Keratinocyte (primary cell): ENCODE data around the gene EPHA6. TPM values are rescaled to one million over a fixed set of nuclear protein-coding genes. Genes with fewer than 3 reads are reported as not detected.

Experiments
- DNase-seq: peaks from one replicate; pipeline ENCODE4 v3.0.0-alpha.2; 2011; ENCODE audit warnings: low read depth, missing footprints, low spot score
- FAIRE-seq: peaks from 2 replicates; lab custom pipeline; 2011; peaks lifted over from hg19 to GRCh38; lab: Jason Lieb, UNC
- H2AFZ ChIP-seq: 2 replicates; pipeline ENCODE4 v1.6.0; 2012; ENCODE audit warnings: low read length, control low read depth, inconsistent platforms; ENCODE audit not compliant: control insufficient read depth
- H3K27ac ChIP-seq: 2 replicates; pipeline ENCODE4 v1.5.1; 2011; ENCODE audit warnings: low read length; ENCODE audit not compliant: control insufficient read depth, insufficient read depth
- H3K27me3 ChIP-seq: 3 replicates; pipeline ENCODE4 v1.6.0; 2011; ENCODE audit warnings: low read length; ENCODE audit not compliant: control insufficient read depth, insufficient read depth; ENCODE audit errors: extremely low read depth
- H3K36me3 ChIP-seq, 2 experiments: 2 replicates in 1 of 2; 3 replicates in 1 of 2; pipeline ENCODE4 v1.5.1; 2011; ENCODE audit warnings: low read length in 2 of 2, mild to moderate bottlenecking in 1 of 2; ENCODE audit not compliant: control insufficient read depth in 2 of 2, insufficient read depth in 2 of 2; ENCODE audit errors: extremely low read depth in 1 of 2
- H3K4me1 ChIP-seq: 3 replicates; pipeline ENCODE4 v1.5.1; 2011; ENCODE audit warnings: low read length; ENCODE audit not compliant: control insufficient read depth, insufficient read depth; ENCODE audit errors: extremely low read depth
- H3K4me2 ChIP-seq: 3 replicates; pipeline ENCODE4 v1.6.0; 2011; ENCODE audit warnings: low read depth, low read length; ENCODE audit not compliant: control insufficient read depth, insufficient read depth; ENCODE audit errors: extremely low read depth
- H3K4me3 ChIP-seq, 3 experiments: fragments of 200-600 bp in 1 of 3; sonication (generic) in 1 of 3; 2 replicates in 2 of 3; 3 replicates in 1 of 3; pipeline ENCODE4 v1.5.1; 2011 to 2016; ENCODE audit warnings: low read length in 3 of 3, mild to moderate bottlenecking in 3 of 3, control low read depth in 2 of 3, inconsistent platforms in 1 of 3, low read depth in 1 of 3, mixed read lengths in 1 of 3, mixed run types in 1 of 3, moderate library complexity in 1 of 3; ENCODE audit not compliant: control insufficient read depth in 2 of 3, insufficient read depth in 2 of 3; ENCODE audit errors: extremely low read depth in 1 of 3
- H3K79me2 ChIP-seq: 2 replicates; pipeline ENCODE4 v1.6.0; 2012; ENCODE audit warnings: low read length; ENCODE audit not compliant: control insufficient read depth, insufficient read depth
- H3K9ac ChIP-seq: 3 replicates; pipeline ENCODE4 v1.6.0; 2011; ENCODE audit warnings: low read length; ENCODE audit not compliant: control insufficient read depth, insufficient read depth; ENCODE audit errors: extremely low read depth
- H3K9me1 ChIP-seq: 3 replicates; pipeline ENCODE4 v1.6.0; 2011; ENCODE audit warnings: low read length; ENCODE audit not compliant: control insufficient read depth, insufficient read depth; ENCODE audit errors: extremely low read depth
- H3K9me3 ChIP-seq: 2 replicates; pipeline ENCODE4 v1.5.1; 2012; ENCODE audit warnings: low read depth, low read length; ENCODE audit not compliant: control insufficient read depth
- H4K20me1 ChIP-seq: 3 replicates; pipeline ENCODE4 v1.6.0; 2011; ENCODE audit warnings: low read length; ENCODE audit not compliant: control insufficient read depth, insufficient read depth; ENCODE audit errors: extremely low read depth
- CTCF ChIP-seq, 3 experiments: IDR thresholded peaks in 1 of 3; conservative IDR thresholded peaks in 1 of 3; optimal IDR thresholded peaks in 1 of 3; 2 replicates in 2 of 3; 3 replicates in 1 of 3; pipeline versions ENCODE3 to v1.5.1; 2011; ENCODE audit warnings: low read length in 3 of 3, mild to moderate bottlenecking in 3 of 3, moderate library complexity in 2 of 3, control low read depth in 1 of 3, inconsistent platforms in 1 of 3; ENCODE audit not compliant: insufficient read depth in 2 of 3; ENCODE audit errors: extremely low read depth in 1 of 3
- EZH2 ChIP-seq: IDR thresholded peaks from one replicate; pipeline ENCODE4 v1.6.1; 2012; ENCODE audit warnings: inconsistent platforms, mild to moderate bottlenecking, low read length, moderate library complexity
- dilution Hi-C: fragments of 300-500 bp; cut with MboI; formaldehyde crosslinking; loops from one replicate; pipeline ENCODE4 v1.7.0; 2020; ENCODE audit warnings: low sequenced_read_pairs; ENCODE audit not compliant: extremely low pct_ligation_motif_present
- polyA plus RNA-seq, 5 experiments: library from polyadenylated mRNA; depleted of rRNA in 3 of 5; stranded (reverse) in 3 of 5; stranded (forward) in 1 of 5; unstranded in 1 of 5; fragments of >200 nt; gene quantifications; 1 replicate in 1 of 5; 2 replicates in 3 of 5; 3 replicates in 1 of 5; pipeline versions ENCODE4 v1.2.1 to v1.2.3, GENCODE V29; 2011 to 2012; ENCODE audit warnings: missing spikeins in 2 of 5, low read depth in 1 of 5, low replicate concordance in 1 of 5

The EPHA6 gene
- polyA plus RNA-seq, 1 donor (not counting 4 experiments of a cell fraction or from before 2014, with no cell fraction given), result not detected

- Histone ChIP-seq H3K9me3 (no peaks in the 10 kb centered on the region), H3K4me3 (no peak overlapping the region), H3K4me2 (no peak overlapping the region), H3K79me2 (no peaks in the 10 kb centered on the region), H3K27ac (no peak overlapping the region), H3K9me1 (no peaks in the 10 kb centered on the region), H3K9ac (no peak overlapping the region), H3K4me1 (no peaks in the 10 kb centered on the region), H4K20me1 (no peaks in the 10 kb centered on the region), H3K36me3 (no peaks in the 10 kb centered on the region), H3K27me3 (no peaks in the 10 kb centered on the region), H2AFZ (no peak overlapping the region)
- dilution Hi-C loops, result no loop called here
- no peak for FAIRE-seq
- no peak for DNase-seq
- TF ChIP-seq CTCF (optimal IDR thresholded peaks at IDR 0.05 in 1 of 3, IDR thresholded peaks at IDR 0.05 in 1 of 3, conservative IDR thresholded peaks at IDR 0.05 in 1 of 3; ENCODE audit: extremely low read depth in 1 of 3, insufficient read depth in 2 of 3, low read length in 3 of 3), result no peak
- TF ChIP-seq EZH2, result no peak
These were observed 479.3 kb downstream of the EPHA6 start for GRCh38 chr3:97293596-97294131.

GRCh38 chr3:97297032-97297431, 482.6 kb downstream of the EPHA6 start:
- DNase-seq (no peak), FAIRE-seq (no peak)
- Histone ChIP-seq H3K4me2 (no peak overlapping the region), H3K27me3 (no peaks in the 10 kb centered on the region), H3K9me3 (no peaks in the 10 kb centered on the region), H3K79me2 (no peaks in the 10 kb centered on the region), H2AFZ (no peak overlapping the region), H4K20me1 (no peaks in the 10 kb centered on the region), H3K4me3 (no peak overlapping the region), H3K27ac (no peak overlapping the region), H3K4me1 (no peaks in the 10 kb centered on the region), H3K9ac (no peak overlapping the region), H3K9me1 (no peaks in the 10 kb centered on the region), H3K36me3 (no peaks in the 10 kb centered on the region)
- TF ChIP-seq EZH2 (no peak), CTCF (optimal IDR thresholded peaks at IDR 0.05 in 1 of 3, IDR thresholded peaks at IDR 0.05 in 1 of 3, conservative IDR thresholded peaks at IDR 0.05 in 1 of 3; ENCODE audit: extremely low read depth in 1 of 3, insufficient read depth in 2 of 3, low read length in 3 of 3) (no peak)
- dilution Hi-C loops, result no loop called here
